ENCODE data around the gene ACOT11.

ACOT11 gene

DNA sequence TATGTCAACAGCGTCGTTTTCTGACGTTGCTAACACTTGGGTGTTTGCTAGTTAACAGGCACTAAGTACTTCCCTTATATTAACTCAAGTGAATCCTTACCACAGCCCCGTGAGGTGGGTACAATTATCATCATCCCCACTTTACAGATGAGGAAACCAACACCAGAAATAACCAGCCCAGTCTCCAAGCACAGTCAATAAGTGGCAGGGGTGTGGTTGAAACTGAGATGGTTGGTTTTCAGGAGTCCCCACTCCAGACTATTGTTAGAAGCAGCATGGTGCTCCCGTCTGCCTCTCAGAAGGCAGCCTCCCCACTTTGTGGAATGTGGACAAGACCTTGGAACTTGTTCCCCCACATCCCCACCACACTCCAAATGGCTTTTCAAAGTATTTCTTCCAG is 45.7 kb upstream of the ACOT11 start:
- no peak for DNase-seq
- Histone ChIP-seq H3K9ac (ENCODE audit: low read depth, low read length) (no peak overlapping the region), H3K27ac (ENCODE audit: low read length) (no peak overlapping the region), H2AFZ (ENCODE audit: low read depth, low read length) (no peak overlapping the region), H4K20me1 (ENCODE audit: insufficient read depth, low read length) (no peaks in the 10 kb centered on the region), H3K36me3 (ENCODE audit: insufficient read depth, low read length) (no peaks in the 10 kb centered on the region), H3K9me3 (ENCODE audit: insufficient read depth, low read length, severe bottlenecking) (no peaks in the 10 kb centered on the region), H3K4me1 (ENCODE audit: insufficient read depth, low read length) (peaks cover 21% of the 10 kb centered on the region), H3K27me3 (ENCODE audit: insufficient read depth, low read length, poor library complexity) (peaks cover 42% of the 10 kb centered on the region), H3K79me2 (ENCODE audit: insufficient read depth, low read length) (no peaks in the 10 kb centered on the region), H3K4me2 (ENCODE audit: insufficient read depth, low read length) (no peak overlapping the region), H3K4me3 (ENCODE audit: low read depth in 1 of 2, low read length in 2 of 2) (no peak overlapping the region)
- ATAC-seq (ENCODE audit: insufficient read depth, low read depth): no peak
- TF ChIP-seq, protein P1, sequence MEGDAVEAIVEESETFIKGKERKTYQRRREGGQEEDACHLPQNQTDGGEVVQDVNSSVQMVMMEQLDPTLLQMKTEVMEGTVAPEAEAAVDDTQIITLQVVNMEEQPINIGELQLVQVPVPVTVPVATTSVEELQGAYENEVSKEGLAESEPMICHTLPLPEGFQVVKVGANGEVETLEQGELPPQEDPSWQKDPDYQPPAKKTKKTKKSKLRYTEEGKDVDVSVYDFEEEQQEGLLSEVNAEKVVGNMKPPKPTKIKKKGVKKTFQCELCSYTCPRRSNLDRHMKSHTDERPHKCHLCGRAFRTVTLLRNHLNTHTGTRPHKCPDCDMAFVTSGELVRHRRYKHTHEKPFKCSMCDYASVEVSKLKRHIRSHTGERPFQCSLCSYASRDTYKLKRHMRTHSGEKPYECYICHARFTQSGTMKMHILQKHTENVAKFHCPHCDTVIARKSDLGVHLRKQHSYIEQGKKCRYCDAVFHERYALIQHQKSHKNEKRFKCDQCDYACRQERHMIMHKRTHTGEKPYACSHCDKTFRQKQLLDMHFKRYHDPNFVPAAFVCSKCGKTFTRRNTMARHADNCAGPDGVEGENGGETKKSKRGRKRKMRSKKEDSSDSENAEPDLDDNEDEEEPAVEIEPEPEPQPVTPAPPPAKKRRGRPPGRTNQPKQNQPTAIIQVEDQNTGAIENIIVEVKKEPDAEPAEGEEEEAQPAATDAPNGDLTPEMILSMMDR (IDR thresholded peaks at IDR 0.05; ENCODE audit: borderline replicate concordance, extremely low read depth, low read length, poor library complexity, severe bottlenecking): no peak
- no peak for TF ChIP-seq EZH2 (IDR thresholded peaks at IDR 0.05; ENCODE audit: borderline replicate concordance, low read depth, low read length, severe bottlenecking)

DNA sequence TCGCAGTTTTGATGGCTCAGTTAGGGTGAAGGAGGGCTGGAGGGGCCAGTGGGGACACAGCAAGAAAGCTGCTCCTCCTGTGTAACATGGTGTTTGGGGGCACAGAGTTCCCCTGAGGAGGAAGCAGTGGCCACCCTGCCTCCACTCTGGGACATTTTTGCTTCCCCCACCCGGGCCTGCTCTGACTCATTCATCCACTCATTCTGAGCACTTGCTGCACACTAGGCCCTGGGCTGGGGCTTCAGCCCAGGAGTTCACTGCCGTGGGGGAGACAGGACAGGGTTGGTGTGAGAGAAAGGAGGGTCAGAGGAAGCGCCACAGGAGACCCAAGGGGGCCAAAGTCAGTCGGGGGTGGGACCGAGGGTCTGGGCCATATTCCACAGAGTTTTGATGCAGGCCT is 41.4 kb upstream of the ACOT11 start:
- Histone ChIP-seq H3K4me2 (ENCODE audit: insufficient read depth, low read length) (no peak overlapping the region), H3K4me3 (ENCODE audit: low read depth in 1 of 2, low read length in 2 of 2) (no peak overlapping the region), H3K4me1 (ENCODE audit: insufficient read depth, low read length) (no peaks in the 10 kb centered on the region), H3K27me3 (ENCODE audit: insufficient read depth, low read length, poor library complexity) (peaks cover 12% of the 10 kb centered on the region), H3K9ac (ENCODE audit: low read depth, low read length) (no peak overlapping the region), H3K9me3 (ENCODE audit: insufficient read depth, low read length, severe bottlenecking) (no peaks in the 10 kb centered on the region), H3K27ac (ENCODE audit: low read length) (no peak overlapping the region), H2AFZ (ENCODE audit: low read depth, low read length) (no peak overlapping the region), H4K20me1 (ENCODE audit: insufficient read depth, low read length) (no peaks in the 10 kb centered on the region), H3K79me2 (ENCODE audit: insufficient read depth, low read length) (no peaks in the 10 kb centered on the region), H3K36me3 (ENCODE audit: insufficient read depth, low read length) (no peaks in the 10 kb centered on the region)
- DNase-seq: no peak
- TF ChIP-seq EZH2 (IDR thresholded peaks at IDR 0.05; ENCODE audit: borderline replicate concordance, low read depth, low read length, severe bottlenecking): no peak
- TF ChIP-seq, protein P1 (IDR thresholded peaks at IDR 0.05; ENCODE audit: borderline replicate concordance, extremely low read depth, low read length, poor library complexity, severe bottlenecking): no peak
- no peak for ATAC-seq (ENCODE audit: insufficient read depth, low read depth)

DNA sequence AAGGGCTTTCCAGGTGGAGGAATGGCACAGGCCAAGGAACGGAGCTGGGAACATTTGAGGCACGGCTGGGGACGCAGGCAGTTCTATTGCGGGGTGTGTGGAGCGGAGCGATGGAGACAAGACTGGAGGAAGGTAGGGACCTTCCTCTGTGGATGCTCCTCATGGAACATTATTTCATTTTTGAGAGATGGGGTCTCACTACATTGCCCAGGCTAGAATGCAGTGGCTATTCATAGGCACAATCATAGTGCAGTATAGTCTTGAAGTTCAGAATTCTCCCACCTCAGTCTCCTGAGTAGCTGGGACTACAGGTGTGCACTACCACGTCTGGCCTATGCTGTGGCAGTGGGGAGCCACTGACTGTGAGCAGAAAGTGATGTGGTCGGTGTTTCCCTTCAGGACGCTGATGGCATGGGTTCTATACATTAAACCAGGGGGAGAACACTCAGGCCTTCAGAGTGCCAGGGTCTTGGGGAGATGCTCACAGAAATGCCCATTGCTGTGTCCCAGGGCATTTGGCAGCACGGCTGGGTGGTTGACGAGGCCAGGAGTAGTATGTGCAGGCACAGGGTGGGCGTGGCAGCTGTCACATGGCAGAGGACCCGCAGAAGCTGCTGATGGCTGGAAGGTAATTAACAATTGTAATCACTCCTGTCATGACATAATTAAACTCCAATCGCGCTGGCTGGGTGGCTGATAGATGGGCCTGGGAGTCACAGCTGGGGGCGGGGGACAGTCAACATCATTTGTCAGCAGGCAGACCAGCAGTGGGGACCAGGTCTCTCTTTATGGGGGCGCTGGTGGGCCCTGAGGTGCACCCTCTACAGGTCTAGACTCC is 40.8 kb upstream of the ACOT11 start:
- Histone ChIP-seq H3K36me3 (ENCODE audit: insufficient read depth, low read length) (no peaks in the 10 kb centered on the region), H3K9ac (ENCODE audit: low read depth, low read length) (no peak overlapping the region), H3K27me3 (ENCODE audit: insufficient read depth, low read length, poor library complexity) (peaks cover 5% of the 10 kb centered on the region), H3K79me2 (ENCODE audit: insufficient read depth, low read length) (no peaks in the 10 kb centered on the region), H3K27ac (ENCODE audit: low read length) (no peak overlapping the region), H3K9me3 (ENCODE audit: insufficient read depth, low read length, severe bottlenecking) (no peaks in the 10 kb centered on the region), H4K20me1 (ENCODE audit: insufficient read depth, low read length) (no peaks in the 10 kb centered on the region), H3K4me3 (ENCODE audit: low read depth in 1 of 2, low read length in 2 of 2) (no peak overlapping the region), H2AFZ (ENCODE audit: low read depth, low read length) (no peak overlapping the region), H3K4me2 (ENCODE audit: insufficient read depth, low read length) (no peak overlapping the region), H3K4me1 (ENCODE audit: insufficient read depth, low read length) (no peaks in the 10 kb centered on the region)
- no peak for TF ChIP-seq EZH2 (IDR thresholded peaks at IDR 0.05; ENCODE audit: borderline replicate concordance, low read depth, low read length, severe bottlenecking)
- TF ChIP-seq, protein P1 (IDR thresholded peaks at IDR 0.05; ENCODE audit: borderline replicate concordance, extremely low read depth, low read length, poor library complexity, severe bottlenecking): no peak
- ATAC-seq (ENCODE audit: insufficient read depth, low read depth) (no peak), DNase-seq (no peak)
